Activated T-cell treated with anti-CD3 and anti-CD28 coated beads for 48 hours (primary cell): ENCODE measurements around the gene SLC25A21.

Experiments
- DNase-seq: peaks from one replicate; pipeline ENCODE4 v3.0.0-alpha.2; 2020; ENCODE audit warnings: low read depth

SLC25A21 gene

GRCh38 chr14:37143475-37143874, 28.9 kb downstream of the SLC25A21 start:
- no peak for DNase-seq

- DNase-seq: no peak
These were observed 29.5 kb downstream of the SLC25A21 start for GRCh38 chr14:37142835-37143401.

- no peak for DNase-seq
These were observed 32.2 kb downstream of the SLC25A21 start for GRCh38 chr14:37140176-37140575.

- no peak for DNase-seq
These were observed 32.7 kb downstream of the SLC25A21 start for GRCh38 chr14:37139710-37140109.

- no peak for DNase-seq
These were observed 33.5 kb downstream of the SLC25A21 start for GRCh38 chr14:37138898-37139297.

GRCh38 chr14:37133284-37133913, 39.0 kb downstream of the SLC25A21 start:
- no peak for DNase-seq

- no peak for DNase-seq
These were observed 41.2 kb downstream of the SLC25A21 start for GRCh38 chr14:37131205-37131604.

GRCh38 chr14:37129047-37129446, 43.4 kb downstream of the SLC25A21 start:
- DNase-seq: no peak

GRCh38 chr14:37124614-37125013, 47.8 kb downstream of the SLC25A21 start:
- DNase-seq: no peak

- no peak for DNase-seq
These were observed 49.3 kb downstream of the SLC25A21 start for GRCh38 chr14:37122919-37123639.

- no peak for DNase-seq
These were observed 50.1 kb downstream of the SLC25A21 start for GRCh38 chr14:37122288-37122687.

GRCh38 chr14:37118673-37119366, 53.6 kb downstream of the SLC25A21 start:
- DNase-seq: no peak

GRCh38 chr14:37116933-37117849, 55.2 kb downstream of the SLC25A21 start:
- no peak for DNase-seq

GRCh38 chr14:37115406-37115805, 57.0 kb downstream of the SLC25A21 start:
- no peak for DNase-seq

- no peak for DNase-seq
These were observed 57.8 kb downstream of the SLC25A21 start for GRCh38 chr14:37114559-37114958.

- no peak for DNase-seq
These were observed 58.4 kb downstream of the SLC25A21 start for GRCh38 chr14:37114002-37114401.

GRCh38 chr14:37098132-37098531, 74.3 kb downstream of the SLC25A21 start:
- no peak for DNase-seq

GRCh38 chr14:37094502-37094901, 77.9 kb downstream of the SLC25A21 start:
- no peak for DNase-seq

- DNase-seq: no peak
These were observed 79.0 kb downstream of the SLC25A21 start for GRCh38 chr14:37093364-37093763.

- no peak for DNase-seq
These were observed 80.8 kb downstream of the SLC25A21 start for GRCh38 chr14:37091651-37092050.

- DNase-seq: no peak
These were observed 82.4 kb downstream of the SLC25A21 start for GRCh38 chr14:37090026-37090425.

GRCh38 chr14:37089410-37089809, 83.0 kb downstream of the SLC25A21 start:
- no peak for DNase-seq
